ENCODE data around the gene ERGIC3.
"Not testable (repeated sequence)": the region's sequence is repeated elsewhere in the genome, so short reads cannot be mapped to it uniquely, and the experiment has no call there.

ERGIC3 gene

DNA sequence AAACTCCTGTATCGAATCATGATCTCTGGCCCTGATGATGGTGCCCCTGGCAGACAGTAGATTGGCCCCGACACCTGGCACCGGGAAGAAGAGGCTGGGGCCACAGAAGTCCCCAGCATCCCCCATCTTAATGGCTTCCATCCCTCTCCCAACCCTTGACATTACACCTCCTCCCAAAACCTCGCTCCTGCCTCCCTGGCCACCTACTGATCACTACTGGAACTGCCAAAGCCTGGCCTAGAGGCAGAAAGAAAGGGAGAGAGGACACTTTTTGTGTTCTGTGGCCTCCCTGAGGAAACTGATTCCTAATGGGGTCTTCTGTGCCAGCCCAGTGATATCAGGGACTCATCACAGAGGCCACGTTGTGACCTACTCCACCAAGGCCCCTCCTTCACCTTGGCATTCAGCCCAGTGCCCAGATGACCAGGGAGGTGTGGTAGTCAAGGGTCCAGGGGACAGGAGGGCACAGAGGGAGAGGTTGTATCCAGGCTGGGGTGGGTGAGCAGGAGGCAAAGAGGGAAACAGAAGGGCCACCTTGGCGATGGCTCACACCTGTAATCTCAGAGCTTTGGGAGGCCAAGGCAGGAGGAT is 18.5 kb upstream of the ERGIC3 start:
- no peak for DNase-seq

DNA sequence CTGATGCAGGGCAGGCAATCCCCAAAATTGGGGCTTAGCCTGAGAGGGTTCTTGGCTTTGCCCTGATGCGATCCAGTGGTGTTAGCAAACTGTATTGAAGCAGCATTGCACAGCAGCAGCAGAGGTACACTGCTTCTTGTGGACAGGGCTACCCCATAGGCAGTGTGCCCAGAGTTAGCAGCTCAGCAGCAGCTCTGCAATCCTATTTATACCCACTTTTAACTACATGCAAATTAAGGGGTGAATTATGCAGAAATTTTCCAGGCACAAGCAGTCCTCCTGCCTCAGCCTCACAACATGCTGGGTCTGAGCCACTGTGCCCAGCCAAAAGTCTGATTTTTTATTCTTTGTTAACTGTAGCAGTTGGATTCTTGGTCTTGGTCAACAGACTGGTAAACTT is 16.2 kb upstream of the ERGIC3 start:
- DNase-seq: no peak

DNA sequence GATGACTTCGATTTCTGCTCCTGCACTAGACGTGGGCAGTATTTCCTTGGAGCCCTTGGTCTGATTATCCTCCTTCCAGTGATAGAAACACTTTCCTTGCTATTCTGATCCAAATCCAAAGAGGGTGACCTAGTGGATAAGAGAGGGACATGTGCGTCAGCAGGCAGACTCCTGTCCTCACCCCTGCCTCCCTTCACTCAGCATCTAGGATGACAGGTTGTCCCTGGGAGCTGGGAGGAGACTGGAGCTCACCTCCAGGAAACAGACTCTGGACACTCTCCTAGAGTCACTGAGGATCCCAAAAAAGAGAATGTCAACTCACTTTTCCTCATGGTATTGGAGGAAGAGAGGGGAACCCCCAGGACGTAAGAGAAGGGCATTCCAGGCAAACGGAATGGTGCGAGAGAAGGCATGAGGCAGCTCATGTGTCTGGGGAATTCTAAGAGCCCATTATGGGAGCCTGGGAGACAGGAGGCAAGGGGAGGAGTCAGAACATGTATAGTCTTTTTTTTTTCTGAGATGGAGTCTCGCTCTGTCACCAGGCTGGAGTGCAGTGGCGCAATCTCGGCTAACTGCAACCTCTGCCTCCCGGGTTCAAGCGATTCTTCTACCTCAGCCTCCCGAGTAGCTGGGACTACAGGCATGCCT is 14.6 kb upstream of the ERGIC3 start:
- DNase-seq: no peak

DNA sequence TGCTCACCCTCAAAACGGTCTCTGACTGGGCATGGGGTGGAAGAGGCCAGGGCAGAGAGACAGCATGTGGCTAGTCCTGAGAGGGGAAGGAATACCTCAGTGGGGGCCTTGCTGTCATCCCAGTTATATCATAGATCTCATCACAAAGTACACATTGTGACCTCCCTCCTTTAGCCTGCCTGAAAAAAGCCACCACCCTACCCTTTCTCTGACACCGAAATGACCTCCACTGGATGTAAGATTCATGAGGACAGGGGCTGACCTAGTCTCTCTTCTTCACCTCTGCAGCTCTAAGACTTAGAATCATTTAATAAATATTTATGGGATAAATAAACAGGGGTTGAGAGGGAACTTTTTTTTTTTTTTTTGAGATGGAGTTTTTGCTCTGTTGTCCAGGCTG is 12.3 kb upstream of the ERGIC3 start, which contains the start of gene C20orf173:
C20orf173 (minus strand) TSS at position 101 of the 400 bp plus-strand sequence. CDS start 279 bp downstream, outside the sequence.
- DNase-seq: no peak

DNA sequence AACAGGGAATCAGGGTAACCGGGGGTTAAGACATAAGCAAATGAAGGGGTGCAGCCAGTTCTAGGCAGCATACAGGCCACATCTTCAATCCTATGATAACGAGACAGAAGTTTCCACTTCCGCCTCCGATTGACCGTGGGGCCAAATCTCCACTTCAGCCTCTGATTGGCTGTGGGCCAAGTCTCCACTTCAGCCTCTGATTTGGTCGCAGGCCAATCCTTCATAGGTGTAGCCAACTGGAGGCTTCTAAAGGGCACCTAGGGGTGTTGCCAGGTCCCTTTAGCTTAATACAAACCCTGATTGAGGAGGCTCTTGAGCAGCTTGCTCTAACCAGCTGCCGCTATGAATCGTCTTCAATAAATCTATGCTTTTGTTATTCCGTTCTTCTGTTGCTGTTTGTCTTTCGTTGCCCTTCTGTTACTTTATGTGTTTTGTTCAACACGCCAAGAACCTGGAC is 2.1 kb upstream of the ERGIC3 start:
- peak; percentile 84 for DNase-seq

DNA sequence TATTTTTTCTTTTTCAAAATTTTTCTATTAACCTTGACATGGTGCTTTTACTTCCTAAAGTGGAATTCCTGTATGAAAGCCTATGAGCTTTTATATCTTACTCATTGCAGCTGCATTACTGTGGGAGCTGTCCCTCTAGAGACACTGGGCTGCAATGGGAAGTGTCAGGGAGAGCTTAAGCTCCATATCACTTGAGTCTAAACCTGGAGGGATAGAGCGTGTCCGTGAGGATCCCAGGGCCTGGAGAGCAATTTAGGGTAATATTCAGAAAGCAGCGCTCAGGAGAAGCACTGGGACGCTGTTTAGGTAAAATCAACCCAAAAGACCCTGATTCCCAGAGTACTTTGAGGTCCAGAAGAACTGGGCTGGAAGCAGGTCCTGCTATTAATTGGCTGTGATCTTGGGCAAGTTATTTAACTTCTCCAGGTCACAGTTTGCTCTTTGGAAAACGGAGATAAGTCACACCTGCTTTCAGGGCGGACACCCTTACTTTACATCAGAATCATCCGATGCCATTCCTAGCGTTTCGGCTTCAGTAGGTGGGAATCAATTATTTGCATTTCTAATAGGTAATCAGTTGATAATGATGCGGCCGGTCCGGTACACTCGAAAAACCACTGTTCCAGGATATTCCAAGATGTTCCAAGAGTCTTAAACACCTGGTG is 628 bp upstream of the ERGIC3 start:
- DNase-seq: no peak

DNA sequence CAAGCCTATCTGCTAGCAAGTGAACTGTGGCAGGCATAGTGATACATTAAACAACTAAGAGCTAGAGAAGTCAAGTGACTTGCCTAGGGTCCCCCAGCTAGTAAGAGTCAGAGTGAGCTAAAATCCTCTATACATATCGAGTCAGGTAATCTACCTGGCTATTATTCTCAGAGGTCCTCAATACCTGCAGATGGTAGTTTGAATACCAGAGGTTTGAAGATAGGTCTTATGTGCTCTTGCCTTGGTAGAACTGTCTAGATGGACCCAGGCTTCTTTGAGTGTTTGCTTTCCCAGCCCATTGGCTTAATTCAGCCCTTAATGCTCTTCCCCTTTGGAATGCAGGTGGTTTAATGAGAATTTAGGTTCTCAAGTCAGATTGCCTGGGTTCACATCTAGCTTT is 1.1 kb downstream of the ERGIC3 start:
- no peak for DNase-seq

DNA sequence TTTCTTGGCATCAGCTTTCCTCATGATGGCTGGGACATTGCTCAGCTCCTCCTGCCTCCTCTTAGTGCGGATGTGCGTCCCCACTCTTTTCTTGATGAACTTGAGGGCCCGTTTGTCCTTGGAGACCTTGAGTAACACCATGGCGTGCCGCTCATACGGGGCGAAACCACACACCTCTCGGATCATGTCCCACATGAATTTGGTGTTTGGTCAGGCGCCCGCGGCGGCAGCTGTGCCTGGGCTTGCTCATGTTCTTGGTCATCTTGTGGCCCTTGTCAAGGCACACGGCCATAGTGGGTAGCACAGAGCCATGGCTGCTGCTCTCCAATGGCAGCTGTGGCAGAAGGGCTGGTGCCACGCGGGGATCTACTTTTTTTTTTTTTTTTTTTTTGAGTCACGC is 2.6 kb downstream of the ERGIC3 start:
- DNase-seq: no peak

DNA sequence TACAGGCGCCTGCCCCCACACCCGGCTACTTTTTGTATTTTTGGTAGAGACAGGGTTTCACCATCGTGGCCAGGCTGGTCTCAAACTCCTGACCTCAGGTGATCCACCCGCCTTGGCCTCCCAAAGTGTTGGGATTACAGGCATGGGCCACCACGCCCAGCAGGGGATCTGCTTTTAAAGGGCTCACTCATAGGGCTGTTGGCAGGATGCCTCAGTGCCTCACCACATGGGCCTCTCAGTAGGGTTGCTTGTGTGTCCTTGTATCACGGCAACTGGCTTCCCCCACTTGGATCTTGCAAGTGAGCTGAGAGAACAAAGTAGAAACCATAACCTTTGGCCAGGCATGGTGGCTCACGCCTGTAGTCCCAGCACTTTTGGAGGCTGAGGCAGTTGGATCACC is 3.1 kb downstream of the ERGIC3 start:
- DNase-seq: not testable (repeated sequence)

DNA sequence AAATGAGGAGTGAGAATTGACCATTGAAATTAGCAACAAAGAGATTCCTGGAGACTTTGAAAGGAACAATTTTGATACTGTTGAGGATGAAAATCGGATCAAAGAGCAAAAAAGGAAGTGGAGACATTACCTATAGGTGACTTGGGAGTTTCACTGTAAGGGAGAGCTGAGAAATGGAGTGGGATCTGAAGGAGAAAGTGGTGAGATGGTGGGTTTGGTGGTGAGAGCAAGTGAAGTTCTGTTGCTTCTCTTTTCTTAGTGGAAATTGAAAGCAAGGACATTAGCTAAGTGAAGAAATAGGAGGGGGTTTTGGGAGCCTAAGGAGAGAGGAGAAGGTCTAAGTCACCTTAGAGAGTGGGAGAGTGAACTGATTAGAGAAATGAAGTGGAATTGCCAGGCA is 4.2 kb downstream of the ERGIC3 start:
- no peak for DNase-seq

DNA sequence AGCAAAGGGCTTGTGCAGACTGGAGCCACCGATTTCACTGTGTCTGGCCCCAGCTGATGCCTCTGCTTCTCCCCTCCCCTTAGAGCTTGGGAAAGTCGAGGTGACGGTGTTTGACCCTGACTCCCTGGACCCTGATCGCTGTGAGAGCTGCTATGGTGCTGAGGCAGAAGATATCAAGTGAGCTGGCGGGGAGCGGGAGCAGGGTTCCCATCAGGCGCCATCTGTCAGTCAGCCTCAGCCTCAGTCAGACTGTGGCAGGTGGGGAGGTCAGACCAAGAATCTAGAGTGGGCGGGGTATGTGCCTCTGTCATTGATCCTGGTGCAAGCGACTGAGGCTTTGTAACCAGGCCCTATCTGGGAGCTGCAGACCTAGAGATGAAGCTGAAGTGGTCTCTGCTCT is 5.5 kb downstream of the ERGIC3 start:
- no peak for DNase-seq

DNA sequence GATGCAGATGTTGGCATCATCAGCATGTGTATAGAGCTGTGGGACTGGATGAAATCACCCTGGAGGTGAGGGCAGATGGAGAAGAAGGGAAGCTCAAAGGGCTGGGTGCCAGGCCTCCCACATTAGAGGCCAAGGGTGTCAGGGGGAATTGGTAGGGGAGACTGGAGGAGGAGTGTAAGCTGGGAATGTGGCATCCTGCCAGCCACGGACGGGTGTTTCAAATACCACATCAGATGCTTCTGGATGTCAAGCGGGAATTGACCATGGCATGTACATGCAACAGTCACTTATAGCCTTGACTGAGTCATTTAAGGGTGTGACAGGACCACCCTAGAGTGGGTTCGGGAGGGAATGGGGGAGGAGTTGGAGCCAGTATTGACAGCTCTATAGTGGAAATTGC is 9.6 kb downstream of the ERGIC3 start:
- no peak for DNase-seq

DNA sequence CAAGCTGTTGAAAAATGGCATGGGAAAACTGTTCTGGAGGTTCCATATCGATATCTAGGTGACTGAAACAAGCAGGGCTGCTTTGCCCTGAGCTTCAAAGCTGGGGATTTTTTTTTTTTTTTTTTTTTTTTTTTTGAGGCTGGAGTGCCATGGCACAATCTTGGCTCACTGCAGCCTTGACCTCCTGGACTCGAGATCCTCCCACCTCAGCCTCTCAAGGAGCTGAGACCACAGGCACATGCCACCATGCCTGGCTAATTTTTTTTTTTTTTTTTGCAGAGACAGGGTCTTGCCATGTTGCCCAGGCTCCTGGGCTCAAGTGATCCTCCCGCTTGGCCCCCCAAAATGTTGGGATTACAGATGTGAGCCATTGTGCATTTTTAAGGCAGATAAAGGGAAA is 11.0 kb downstream of the ERGIC3 start:
- no peak for DNase-seq

DNA sequence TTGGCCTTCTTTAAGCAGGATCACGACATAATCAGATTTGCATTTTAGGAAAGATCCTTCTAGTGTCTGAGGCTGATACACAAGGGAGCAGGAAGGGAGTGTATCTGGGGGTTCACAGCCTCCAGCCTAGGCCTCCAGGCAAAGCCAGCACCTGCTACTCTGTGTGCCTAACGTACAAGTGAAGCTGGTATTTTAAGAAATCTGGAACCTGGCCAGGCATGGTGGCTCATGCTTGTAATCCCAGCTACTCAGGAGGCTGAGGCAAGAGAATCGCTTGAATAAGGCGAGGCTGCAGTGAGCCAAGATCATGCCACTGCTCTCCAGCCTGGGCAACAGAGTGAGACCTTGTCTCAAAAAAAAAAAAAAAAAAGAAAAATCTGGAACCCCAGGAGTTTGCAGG is 13.6 kb downstream of the ERGIC3 start:
- not testable (repeated sequence) for DNase-seq

DNA sequence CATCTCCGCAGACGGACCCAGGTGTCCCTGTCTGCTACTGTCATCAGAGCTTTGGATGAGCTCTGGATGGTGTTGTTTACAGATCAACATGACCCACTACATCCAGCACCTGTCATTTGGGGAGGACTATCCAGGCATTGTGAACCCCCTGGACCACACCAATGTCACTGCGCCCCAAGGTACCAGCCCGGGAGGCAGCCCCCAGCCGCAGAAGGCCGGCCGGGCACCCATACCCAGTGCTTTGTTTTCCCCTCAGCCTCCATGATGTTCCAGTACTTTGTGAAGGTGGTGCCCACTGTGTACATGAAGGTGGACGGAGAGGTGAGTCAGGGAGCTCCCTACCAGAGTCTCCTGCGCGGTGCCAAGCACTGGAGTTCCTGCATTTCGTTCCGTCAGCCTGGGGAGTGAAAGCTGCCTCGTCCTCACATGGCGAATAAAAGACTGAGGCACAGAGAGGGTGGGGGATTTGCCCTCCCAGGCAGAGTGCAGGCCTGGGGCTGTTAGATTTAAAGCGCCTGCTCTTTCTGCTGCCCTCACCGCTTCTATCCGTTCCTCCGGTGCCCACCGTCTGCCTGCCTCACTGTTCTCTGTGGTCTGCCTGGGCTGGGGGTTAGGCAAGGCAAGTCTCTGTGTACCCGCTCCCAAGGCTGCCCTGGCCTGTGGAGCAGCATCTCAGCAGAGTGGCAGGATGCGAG is 14.2 kb downstream of the ERGIC3 start:
- no peak for DNase-seq

DNA sequence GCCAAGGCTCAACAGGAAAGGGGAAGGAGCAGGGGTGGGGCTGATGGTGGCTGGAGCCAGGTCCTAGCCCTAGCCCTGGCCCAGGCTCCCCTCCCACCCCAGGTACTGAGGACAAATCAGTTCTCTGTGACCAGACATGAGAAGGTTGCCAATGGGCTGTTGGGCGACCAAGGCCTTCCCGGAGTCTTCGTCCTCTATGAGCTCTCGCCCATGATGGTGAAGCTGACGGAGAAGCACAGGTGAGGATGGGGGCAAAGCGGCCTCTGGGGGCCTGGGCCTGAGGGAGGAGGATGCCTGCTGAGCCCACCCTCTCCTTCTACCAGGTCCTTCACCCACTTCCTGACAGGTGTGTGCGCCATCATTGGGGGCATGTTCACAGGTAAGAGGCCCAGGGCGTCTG is 15.0 kb downstream of the ERGIC3 start:
- DNase-seq: no peak

DNA sequence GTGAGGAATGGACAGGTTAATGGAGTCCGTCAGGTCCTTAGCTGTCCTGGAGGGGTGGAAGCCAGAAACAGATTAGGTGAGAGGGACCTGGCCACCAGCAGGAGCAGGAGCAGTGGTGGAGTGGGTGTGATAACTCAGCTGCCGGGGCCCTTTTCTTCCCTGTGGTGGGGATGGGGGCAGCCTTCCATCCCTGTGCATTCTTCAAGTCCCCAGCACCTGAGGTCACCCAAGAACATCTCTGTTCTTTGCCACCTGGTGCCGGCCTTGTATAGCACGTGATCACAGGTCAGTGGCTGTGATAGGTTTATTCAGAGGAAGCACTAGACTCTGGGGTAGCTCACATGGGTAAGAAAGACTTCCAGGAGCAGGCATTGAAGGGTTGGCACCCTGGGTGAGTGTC is 16.6 kb downstream of the ERGIC3 start:
- DNase-seq: no peak

DNA sequence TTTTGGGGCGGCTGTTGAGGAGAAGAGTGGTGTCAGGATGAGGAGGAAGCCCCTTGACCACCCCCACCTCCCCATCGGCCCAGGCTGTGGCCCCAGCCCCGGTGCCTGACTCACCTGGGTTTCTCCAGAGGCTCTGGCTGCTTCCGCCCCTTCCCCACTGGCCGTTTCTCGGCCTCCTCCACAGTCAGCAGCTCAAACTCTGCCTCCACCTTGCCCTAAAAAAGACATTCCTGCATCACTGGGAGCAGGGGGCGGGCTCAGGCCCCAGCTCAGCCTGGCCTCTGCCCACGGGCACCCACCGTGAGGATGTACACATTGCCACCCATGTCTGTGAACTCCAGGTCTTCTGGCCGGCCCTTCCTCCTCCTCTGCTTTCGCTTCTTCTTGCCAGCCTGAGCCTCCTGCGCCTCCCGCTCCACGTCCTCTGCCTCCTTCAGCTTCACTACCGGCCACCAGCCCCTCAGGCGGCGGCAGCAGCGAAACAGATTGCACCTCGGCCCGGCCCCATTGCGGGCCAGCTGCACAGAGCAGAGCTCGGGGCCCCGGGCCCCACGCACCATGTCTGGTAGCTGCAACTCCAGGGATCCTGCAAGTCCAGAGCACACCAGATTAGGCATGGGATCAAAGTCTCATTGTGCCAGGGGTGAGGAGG is 17.3 kb downstream of the ERGIC3 start:
- DNase-seq: no peak

DNA sequence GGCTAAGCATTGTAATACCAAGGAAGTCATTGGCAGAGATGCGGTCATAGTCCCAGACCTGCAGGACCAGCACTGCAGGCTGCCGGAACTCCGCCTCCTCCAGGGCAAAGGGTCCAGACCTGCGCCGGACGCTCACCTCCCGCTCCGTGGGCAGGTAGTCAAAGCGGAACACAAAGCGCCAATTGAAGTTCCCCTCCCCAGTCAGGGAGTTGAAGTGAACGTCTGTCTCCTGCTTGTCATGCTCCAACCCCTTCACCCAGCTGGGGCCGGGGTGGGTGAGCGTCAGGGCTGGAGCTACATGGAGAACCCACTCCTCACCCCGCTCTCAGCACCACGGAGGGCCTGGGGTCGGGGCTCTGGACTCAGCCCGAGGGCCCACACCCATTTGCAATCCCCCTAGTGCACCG is 18.2 kb downstream of the ERGIC3 start:
- DNase-seq: no peak

DNA sequence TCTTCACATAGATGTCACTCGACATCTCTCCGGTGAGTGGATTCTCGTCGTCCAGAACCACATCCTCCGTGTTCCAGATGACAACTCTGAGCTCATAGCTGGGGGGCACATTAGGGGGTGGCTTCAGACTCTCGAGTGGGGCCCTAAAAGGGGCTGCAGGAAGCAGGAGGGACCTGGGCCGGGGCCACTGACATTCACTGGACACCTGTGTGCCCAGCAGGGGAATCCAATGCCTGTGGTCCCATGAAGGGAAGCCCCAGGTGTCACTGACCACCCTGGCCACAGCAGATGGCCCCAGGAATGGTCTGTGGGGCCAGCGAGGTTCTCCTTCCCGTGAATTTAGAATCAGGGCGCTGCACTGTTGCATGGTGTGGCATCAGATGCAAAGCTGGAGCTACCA is 18.7 kb downstream of the ERGIC3 start:
- DNase-seq: no peak

DNA sequence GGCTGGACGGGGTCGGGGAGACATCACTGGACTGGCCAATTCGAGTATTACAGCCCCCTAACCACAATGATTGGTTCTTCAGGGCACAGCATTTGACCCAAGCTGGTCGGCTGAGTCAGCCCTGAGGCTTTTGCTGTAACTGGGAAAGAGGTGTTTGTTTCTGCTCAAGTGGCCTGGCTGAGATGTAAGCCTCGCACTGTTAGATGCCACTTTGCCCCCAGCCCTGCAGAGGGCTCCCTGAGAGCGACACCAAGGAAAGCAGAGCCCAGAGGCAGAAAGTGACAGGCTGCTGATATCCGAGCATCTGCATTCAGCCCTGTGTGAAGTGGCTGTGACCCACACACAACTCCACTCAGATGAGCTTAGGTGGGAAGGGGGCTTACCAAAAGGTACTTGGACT is 19.4 kb downstream of the ERGIC3 start:
- DNase-seq: no peak

DNA sequence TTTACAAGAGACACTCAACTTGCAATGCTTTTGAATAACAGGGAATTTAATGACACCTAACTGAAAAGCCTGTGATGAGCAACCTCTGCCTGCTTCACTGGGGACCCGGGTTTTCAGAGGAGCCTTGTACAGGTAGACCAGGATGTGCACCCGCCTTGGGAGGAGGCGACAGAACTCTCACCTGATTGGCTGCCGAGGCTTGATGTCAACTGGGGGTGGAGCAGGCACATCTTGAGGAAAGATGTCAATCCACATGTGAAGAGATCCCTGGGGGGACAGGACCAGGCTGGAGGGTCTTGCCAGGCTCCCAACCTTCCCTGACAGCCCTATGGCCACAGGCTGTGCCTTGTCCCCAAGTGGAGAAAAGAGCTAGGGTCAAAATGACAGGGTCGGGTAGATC is 19.8 kb downstream of the ERGIC3 start:
- DNase-seq: no peak

DNA sequence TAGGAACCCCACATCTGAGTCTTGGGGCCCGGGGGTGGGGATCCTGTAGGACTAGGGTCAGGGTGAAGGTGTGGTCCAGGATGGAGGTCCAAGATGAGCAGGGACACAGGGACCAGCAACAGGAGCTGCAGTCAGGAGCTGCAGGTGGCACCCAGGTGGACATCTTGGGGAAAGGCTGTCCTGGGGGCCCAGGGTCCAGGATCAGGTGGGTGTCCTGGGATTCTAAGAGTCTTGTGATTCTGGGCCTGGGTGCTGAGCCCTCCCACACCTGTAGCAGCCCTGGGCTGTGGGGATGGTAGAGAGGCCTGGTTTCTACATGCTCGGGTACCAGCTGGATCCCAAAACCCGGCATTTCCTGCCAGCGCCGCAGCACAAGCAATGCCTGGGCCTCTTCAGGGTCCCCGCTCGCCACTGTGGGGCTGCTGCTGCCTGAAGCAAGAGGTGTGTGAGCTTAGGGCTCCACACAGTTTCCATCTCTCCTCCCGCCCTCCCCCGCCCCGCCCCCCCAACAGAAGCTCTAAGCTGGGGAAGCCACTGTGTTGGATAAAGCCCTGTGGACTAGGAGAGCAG is 20.7 kb downstream of the ERGIC3 start:
- DNase-seq: no peak

All from NCI-H748 treated with DMSO at 0.1 percent for 48 hours (cell line).